ENCODE data around the gene SMIM27. TPM values are rescaled to one million over a fixed set of nuclear protein-coding genes. Genes with fewer than 3 reads are reported as not detected.

SMIM27 gene
- total and polyA plus RNA-seq, 9 of the 15 experiments (the other 6 are each of a cell fraction or from before 2014, with no cell fraction given), result 2.9 to 16.1 (median 7.9) TPM

DNA sequence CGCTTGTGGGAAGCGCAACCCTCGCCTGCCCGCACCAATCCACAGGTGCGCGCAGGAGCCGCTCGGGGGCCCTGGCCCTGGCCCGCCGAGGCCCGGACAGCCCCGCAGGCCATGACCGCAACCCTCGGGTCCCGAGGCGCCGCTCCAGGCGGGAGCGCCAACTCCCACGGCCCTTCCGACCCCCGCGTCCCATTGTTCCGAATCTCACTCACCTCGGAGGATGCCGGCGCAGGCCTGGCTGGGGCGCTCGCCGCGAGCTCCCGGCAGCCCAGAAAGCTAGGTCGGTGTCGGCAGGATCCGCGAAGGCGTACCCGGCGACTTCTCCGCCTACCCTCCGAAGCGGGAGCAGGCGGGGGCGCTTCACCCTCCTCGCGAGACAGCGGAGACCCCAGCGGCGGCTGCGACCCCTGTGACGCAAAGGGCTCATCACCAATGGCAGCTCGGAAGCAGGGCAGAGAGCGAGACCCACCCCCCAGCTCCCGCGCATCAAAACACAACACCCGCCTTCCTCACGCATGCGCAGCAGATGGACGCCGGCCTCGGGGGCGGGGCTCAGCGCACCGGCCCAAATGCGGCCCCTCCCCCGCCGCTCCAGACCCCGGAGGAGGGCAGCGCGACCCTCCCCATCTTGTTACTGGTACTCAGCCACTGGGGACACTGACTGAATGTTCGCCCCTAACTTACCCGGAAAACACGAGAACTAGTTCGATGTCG lies 1.4 kb upstream of the SMIM27 start (continued):
- TF ChIP-seq, protein P1, sequence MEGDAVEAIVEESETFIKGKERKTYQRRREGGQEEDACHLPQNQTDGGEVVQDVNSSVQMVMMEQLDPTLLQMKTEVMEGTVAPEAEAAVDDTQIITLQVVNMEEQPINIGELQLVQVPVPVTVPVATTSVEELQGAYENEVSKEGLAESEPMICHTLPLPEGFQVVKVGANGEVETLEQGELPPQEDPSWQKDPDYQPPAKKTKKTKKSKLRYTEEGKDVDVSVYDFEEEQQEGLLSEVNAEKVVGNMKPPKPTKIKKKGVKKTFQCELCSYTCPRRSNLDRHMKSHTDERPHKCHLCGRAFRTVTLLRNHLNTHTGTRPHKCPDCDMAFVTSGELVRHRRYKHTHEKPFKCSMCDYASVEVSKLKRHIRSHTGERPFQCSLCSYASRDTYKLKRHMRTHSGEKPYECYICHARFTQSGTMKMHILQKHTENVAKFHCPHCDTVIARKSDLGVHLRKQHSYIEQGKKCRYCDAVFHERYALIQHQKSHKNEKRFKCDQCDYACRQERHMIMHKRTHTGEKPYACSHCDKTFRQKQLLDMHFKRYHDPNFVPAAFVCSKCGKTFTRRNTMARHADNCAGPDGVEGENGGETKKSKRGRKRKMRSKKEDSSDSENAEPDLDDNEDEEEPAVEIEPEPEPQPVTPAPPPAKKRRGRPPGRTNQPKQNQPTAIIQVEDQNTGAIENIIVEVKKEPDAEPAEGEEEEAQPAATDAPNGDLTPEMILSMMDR (IDR thresholded peaks at IDR 0.05 in 2 of 3, conservative IDR thresholded peaks at IDR 0.05 in 1 of 3; ENCODE audit: insufficient read depth in 2 of 3, low read depth in 1 of 3, low read length in 3 of 3), result 0 out of 6 replicates have a peak, but pooled peaks of 2 of the 3 experiments have one; percentile 2 to 5
- TF ChIP-seq, protein P2, sequence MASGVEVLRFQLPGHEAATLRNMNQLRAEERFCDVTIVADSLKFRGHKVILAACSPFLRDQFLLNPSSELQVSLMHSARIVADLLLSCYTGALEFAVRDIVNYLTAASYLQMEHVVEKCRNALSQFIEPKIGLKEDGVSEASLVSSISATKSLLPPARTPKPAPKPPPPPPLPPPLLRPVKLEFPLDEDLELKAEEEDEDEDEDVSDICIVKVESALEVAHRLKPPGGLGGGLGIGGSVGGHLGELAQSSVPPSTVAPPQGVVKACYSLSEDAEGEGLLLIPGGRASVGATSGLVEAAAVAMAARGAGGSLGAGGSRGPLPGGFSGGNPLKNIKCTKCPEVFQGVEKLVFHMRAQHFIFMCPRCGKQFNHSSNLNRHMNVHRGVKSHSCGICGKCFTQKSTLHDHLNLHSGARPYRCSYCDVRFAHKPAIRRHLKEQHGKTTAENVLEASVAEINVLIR (CRISPR knock-in tag; IDR thresholded peaks at IDR 0.05), result no peak
- peak; percentile 70 for TF ChIP-seq POLR2G (IDR thresholded peaks at IDR 0.05; ENCODE audit: low read depth, low read length)
- 0 out of 2 replicates have a peak, but pooled peaks have one; percentile 29 for TF ChIP-seq L3MBTL2 (IDR thresholded peaks at IDR 0.05)
- TF ChIP-seq SETDB1 (IDR thresholded peaks at IDR 0.05; ENCODE audit: low read length), result no peak
- no peak for TF ChIP-seq TCF7 (IDR thresholded peaks at IDR 0.05; ENCODE audit: borderline replicate concordance)
- TF ChIP-seq GATA2 (CRISPR knock-in tag; IDR thresholded peaks at IDR 0.05), result no peak
- 0 out of 2 replicates have a peak, but pooled peaks have one; percentile 20 for TF ChIP-seq MTA3 (IDR thresholded peaks at IDR 0.05; ENCODE audit: borderline replicate concordance)
- no peak for TF ChIP-seq YY1 (IDR thresholded peaks at IDR 0.05; ENCODE audit: borderline replicate concordance in 1 of 3, control insufficient read depth in 1 of 3, extremely low read depth in 1 of 3, insufficient read depth in 3 of 3, insufficient read length in 1 of 3, insufficient replicate concordance in 2 of 3, low read depth in 1 of 3, low read length in 2 of 3)
- TF ChIP-seq, protein P3, sequence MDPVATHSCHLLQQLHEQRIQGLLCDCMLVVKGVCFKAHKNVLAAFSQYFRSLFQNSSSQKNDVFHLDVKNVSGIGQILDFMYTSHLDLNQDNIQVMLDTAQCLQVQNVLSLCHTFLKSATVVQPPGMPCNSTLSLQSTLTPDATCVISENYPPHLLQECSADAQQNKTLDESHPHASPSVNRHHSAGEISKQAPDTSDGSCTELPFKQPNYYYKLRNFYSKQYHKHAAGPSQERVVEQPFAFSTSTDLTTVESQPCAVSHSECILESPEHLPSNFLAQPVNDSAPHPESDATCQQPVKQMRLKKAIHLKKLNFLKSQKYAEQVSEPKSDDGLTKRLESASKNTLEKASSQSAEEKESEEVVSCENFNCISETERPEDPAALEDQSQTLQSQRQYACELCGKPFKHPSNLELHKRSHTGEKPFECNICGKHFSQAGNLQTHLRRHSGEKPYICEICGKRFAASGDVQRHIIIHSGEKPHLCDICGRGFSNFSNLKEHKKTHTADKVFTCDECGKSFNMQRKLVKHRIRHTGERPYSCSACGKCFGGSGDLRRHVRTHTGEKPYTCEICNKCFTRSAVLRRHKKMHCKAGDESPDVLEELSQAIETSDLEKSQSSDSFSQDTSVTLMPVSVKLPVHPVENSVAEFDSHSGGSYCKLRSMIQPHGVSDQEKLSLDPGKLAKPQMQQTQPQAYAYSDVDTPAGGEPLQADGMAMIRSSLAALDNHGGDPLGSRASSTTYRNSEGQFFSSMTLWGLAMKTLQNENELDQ (CRISPR knock-in tag; IDR thresholded peaks at IDR 0.05; ENCODE audit: borderline replicate concordance), result no peak
- no peak for TF ChIP-seq HNRNPK (IDR thresholded peaks at IDR 0.05; ENCODE audit: low read depth, low read length, poor library complexity, severe bottlenecking)
- TF ChIP-seq CEBPG (CRISPR knock-in tag; IDR thresholded peaks at IDR 0.05), result no peak
- TF ChIP-seq CEBPG (tag; conservative IDR thresholded peaks at IDR 0.05 in 1 of 2, IDR thresholded peaks at IDR 0.05 in 1 of 2), result no peak
- no peak for TF ChIP-seq E2F3 (CRISPR knock-in tag; IDR thresholded peaks at IDR 0.05)
- TF ChIP-seq BRF1 (IDR thresholded peaks at IDR 0.05; ENCODE audit: borderline replicate concordance, extremely low read depth, insufficient read length), result no peak
- TF ChIP-seq IRF1 (CRISPR knock-in tag; IDR thresholded peaks at IDR 0.05; ENCODE audit: borderline replicate concordance), result no peak
- TF ChIP-seq FOXP1 (CRISPR knock-in tag; IDR thresholded peaks at IDR 0.05), result no peak; the same call in 1 of the 2 replicates
- no peak for TF ChIP-seq ATF1 (CRISPR knock-in tag; IDR thresholded peaks at IDR 0.05)
- TF ChIP-seq ATF1 (tag; IDR thresholded peaks at IDR 0.05), result peak; percentile 71
- TF ChIP-seq RFX7 (CRISPR knock-in tag; IDR thresholded peaks at IDR 0.05), result no peak
- TF ChIP-seq ZNF445 (CRISPR knock-in tag; IDR thresholded peaks at IDR 0.05; ENCODE audit: low read depth), result no peak
